H54 (cell line): ENCODE results near the gene AGPS.
"Not testable (repeated sequence)": the region's sequence is repeated elsewhere in the genome, so short reads cannot be mapped to it uniquely, and the experiment has no call there.

Experiments
- DNase-seq: peaks from one replicate; pipeline ENCODE4 v3.0.0; 2011; ENCODE audit warnings: low spot score, mixed read lengths; ENCODE audit not compliant: insufficient read length
- FAIRE-seq: peaks from 3 replicates; lab custom pipeline; 2011; peaks lifted over from hg19 to GRCh38; lab: Jason Lieb, UNC
- POLR2A ChIP-seq: IDR thresholded peaks from 2 replicates; pipeline ENCODE4 v1.6.1; 2011; ENCODE audit warnings: low read depth, mild to moderate bottlenecking, low read length

Gene AGPS

GRCh38 chr2:177547122-177547521 lies 154.5 kb downstream of the AGPS start:
- no peak for DNase-seq
- no peak for TF ChIP-seq POLR2A
- FAIRE-seq: no peak

DNA sequence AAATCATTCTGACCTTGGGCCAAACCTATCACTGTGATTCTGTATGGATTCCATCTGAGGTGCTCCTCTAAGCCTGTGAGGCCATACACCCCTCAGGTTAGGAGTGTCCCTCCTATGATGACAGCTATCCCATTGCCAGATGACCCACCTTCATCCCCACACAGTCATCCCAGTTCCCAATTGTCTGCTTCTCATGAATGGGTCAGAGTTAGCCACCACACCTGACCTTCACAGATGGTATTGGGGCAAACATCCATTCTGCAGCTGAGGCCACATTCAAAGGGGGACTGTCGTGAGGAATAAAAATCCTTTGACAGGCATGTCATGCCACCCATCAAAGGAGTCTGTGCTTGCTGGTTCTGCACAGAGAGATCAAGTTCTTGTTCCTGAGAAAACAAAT lies 155.2 kb downstream of the AGPS start:
- no peak for DNase-seq
- no peak for FAIRE-seq
- TF ChIP-seq POLR2A: no peak

- DNase-seq (no peak), FAIRE-seq (no peak)
- TF ChIP-seq POLR2A: no peak
These were observed 156.1 kb downstream of the AGPS start for GRCh38 chr2:177548636-177549035.

DNA sequence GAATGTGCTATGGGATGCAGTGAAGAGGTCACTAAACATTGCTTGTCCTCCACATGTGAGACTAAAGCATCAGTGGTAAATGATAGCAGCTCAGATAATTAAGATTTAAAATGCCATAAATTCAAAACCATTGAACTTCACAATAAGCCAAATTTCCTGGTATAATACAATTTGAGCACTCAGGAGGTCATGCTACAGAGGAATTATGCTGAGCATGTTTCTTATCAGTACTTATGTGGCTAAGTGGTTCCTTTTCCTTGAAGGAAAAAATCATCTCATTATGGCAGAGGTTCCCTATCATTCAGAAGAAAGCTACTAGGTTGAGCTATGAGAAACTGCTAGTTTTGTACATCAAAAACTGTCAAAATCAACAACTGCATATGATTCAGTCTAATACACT lies 156.6 kb downstream of the AGPS start:
- DNase-seq (no peak), FAIRE-seq (no peak)
- TF ChIP-seq POLR2A: no peak

GRCh38 chr2:177550264-177551200 lies 158.0 kb downstream of the AGPS start:
- FAIRE-seq: no peak
- no peak for TF ChIP-seq POLR2A
- no peak for DNase-seq

GRCh38 chr2:177551360-177551759 lies 158.8 kb downstream of the AGPS start:
- not testable (repeated sequence) for DNase-seq
- peak; percentile 65 for FAIRE-seq

DNA sequence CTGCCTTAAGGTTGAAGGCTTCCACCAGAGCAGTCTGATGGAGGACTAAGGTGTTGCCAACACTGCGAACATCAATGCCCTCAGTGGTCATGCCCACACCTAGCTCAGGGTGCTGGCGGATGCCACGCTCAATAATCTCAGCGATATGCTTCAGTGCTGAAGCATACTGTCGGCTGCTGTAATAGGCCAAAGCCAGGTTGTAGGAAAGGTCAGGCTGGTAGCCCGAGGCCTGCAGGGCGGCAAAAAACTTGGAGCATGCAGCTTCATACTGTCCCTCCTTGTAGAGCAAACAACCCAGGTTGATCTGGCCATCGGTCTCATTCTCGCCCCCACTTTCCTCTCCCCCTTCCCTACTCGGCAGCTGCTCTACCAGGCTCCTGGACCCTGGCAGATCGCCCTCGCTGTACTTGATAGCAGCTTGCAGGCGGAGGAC lies 159.4 kb downstream of the AGPS start:
- FAIRE-seq: no peak
- no peak for TF ChIP-seq POLR2A
- DNase-seq: no peak

DNA sequence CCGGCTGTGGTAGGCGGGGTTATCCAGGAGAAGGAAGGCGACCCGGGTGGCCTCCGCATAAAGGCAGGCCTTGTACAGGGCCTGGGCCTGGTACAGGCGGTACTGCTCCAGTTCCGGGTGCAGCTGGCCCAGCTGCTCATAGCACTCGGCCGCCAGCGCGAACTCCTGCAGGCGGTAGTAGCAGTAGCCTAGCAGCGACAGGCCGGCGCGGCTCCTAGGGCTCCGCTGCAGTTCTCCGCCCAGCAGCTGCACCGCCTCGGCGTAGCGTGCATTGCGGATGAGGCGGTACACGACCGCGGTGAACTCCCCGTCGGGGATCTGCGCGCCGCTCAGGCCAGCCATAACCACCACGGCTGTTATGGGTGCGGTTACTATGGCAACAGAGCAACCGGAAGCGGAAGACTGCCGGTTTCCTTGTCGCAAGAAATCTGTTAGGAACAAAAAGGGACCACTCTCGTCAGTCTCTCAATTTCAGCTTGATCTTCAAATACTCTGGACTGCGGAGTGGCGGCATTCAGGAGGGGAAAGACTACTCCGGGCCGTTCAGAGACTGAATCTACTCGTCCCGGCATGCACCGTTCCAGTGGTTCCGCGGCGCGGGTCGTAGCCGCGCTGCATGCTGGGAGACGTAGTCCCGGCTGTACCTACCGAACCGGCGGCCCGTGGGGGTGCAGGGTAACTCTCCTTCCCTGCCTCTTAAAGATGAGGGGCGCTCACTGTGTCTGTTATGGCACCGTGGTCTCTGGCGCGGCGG lies 160.0 kb downstream of the AGPS start:
- FAIRE-seq: peak; percentile 74
- TF ChIP-seq POLR2A: peak; percentile 36; the same call in 1 of the 2 replicates
- DNase-seq: peak; percentile 76

GRCh38 chr2:177553176-177553884 lies 160.8 kb downstream of the AGPS start:
- FAIRE-seq (no peak), DNase-seq (no peak)
- no peak for TF ChIP-seq POLR2A

GRCh38 chr2:177554365-177554764 lies 161.8 kb downstream of the AGPS start:
- no peak for TF ChIP-seq POLR2A

DNA sequence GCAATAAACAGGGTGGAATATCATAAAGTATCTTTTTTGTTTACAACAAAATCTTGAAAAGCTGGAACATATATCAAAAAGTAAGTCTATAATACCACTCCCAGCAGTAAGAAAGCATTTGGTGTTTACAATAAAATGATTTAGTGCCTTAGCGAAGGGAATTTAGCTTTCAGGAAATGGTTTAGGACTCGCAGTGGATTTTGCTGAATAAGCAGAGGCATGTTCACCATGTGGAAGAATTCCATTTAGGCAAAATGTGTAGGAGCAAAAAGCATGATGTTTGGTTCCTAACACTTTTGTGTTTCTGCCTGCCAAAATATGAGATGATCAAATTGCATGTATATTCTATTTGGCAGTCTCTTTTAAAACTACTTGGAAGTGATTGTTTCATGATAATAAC lies 163.6 kb downstream of the AGPS start:
- no peak for DNase-seq
- no peak for TF ChIP-seq POLR2A
- no peak for FAIRE-seq

More at GRCh38 chr2:177554365-177554764, 161.8 kb downstream of the AGPS start:
- FAIRE-seq (no peak), DNase-seq (no peak)

- FAIRE-seq (no peak), DNase-seq (no peak)
- TF ChIP-seq POLR2A: no peak
These were observed 165.2 kb downstream of the AGPS start for GRCh38 chr2:177557794-177558193.

- FAIRE-seq (no peak), DNase-seq (no peak)
- TF ChIP-seq POLR2A: no peak
These were observed 167.1 kb downstream of the AGPS start for GRCh38 chr2:177559638-177560037.

DNA sequence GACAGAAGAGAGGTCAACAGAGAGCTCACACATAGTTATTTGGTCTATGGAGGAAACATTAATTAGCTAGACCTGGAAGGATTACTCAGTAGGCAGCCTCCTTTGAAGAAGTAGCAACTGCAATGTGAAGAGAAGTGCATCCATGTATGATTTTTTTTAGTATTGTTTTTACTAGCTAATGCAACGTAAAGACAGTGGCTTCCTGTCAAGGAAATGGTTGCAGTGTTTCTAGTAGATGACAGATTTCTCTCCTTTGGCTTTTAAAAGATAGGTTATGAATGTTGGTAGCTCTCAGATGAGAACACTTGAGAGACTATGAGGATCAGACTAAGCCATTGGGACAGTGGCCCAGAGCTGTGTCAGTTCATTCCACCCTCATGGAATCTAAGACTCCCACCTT lies 175.8 kb downstream of the AGPS start:
- FAIRE-seq: no peak
- DNase-seq: no peak
- TF ChIP-seq POLR2A: no peak
